HepG2 (cell line): ENCODE results near the gene CSNK2A2. TPM values are rescaled to one million over a fixed set of nuclear protein-coding genes. Genes with fewer than 3 reads are reported as not detected.
A peak's percentile ranks its signal among the peaks of the same experiment; 100 is the strongest.

Experiments used
- AKAP8 ChIP-seq: sonication (generic); formaldehyde crosslinking; IDR thresholded peaks from 2 replicates; pipeline ENCODE4 v1.5.1; 2020; ENCODE audit warnings: mild to moderate bottlenecking, missing genetic modification reagents
- CBX5 ChIP-seq: sonication (generic); formaldehyde crosslinking; IDR thresholded peaks from 2 replicates; pipeline ENCODE4 v1.4.0; 2020; ENCODE audit warnings: missing genetic modification reagents, borderline replicate concordance
- E2F5 ChIP-seq: sonication (generic); formaldehyde crosslinking; conservative IDR thresholded peaks from 2 replicates; pipeline ENCODE4 v1.4.0; 2020; ENCODE audit warnings: missing genetic modification reagents
- ELF4 ChIP-seq: sonication (generic); formaldehyde crosslinking; IDR thresholded peaks from 2 replicates; pipeline ENCODE4 v1.5.0; 2020; ENCODE audit warnings: missing genetic modification reagents, mild to moderate bottlenecking, moderate library complexity, borderline replicate concordance
- HNRNPUL1 ChIP-seq: fragments of 200-400 bp; formaldehyde crosslinking; IDR thresholded peaks from 2 replicates; pipeline ENCODE4 v1.6.1; 2017; ENCODE audit warnings: low read depth, mild to moderate bottlenecking, low read length, moderate library complexity
- KDM3A ChIP-seq: IDR thresholded peaks from 2 replicates; pipeline ENCODE4 v1.6.1; 2018; ENCODE audit warnings: low read depth, missing compliant biosample characterization
- KLF12 ChIP-seq: sonication (generic); formaldehyde crosslinking; IDR thresholded peaks from 2 replicates; pipeline ENCODE4 v1.4.0; 2020; ENCODE audit warnings: missing genetic modification reagents, borderline replicate concordance
- KLF15 ChIP-seq: sonication (generic); formaldehyde crosslinking; IDR thresholded peaks from 2 replicates; pipeline ENCODE4 v1.8.1; 2023; ENCODE audit warnings: borderline replicate concordance, mild to moderate bottlenecking, inconsistent platforms, missing genetic modification reagents, mixed read lengths
- LCORL ChIP-seq, 2 experiments: fragments of 450-650 bp in 1 of 2; sonication (generic) in 1 of 2; formaldehyde crosslinking in 1 of 2; IDR thresholded peaks; 2 replicates each; pipeline versions ENCODE4 v1.5.0 to v1.6.1; 2017 to 2020; ENCODE audit warnings: antibody characterized with exemption in 1 of 2, missing genetic modification reagents in 1 of 2
- MLLT10 ChIP-seq: sonication (generic); formaldehyde crosslinking; IDR thresholded peaks from 2 replicates; pipeline ENCODE4 v1.4.0; 2020; ENCODE audit warnings: missing genetic modification reagents
- NCOA1 ChIP-seq: sonication (generic); formaldehyde crosslinking; IDR thresholded peaks from 2 replicates; pipeline ENCODE4 v1.9.0; 2021; ENCODE audit warnings: missing genetic modification reagents
- PAWR ChIP-seq: sonication (generic); formaldehyde crosslinking; IDR thresholded peaks from 2 replicates; pipeline ENCODE4 v1.4.0; 2020; ENCODE audit warnings: missing genetic modification reagents, mild to moderate bottlenecking, borderline replicate concordance
- PTBP1 ChIP-seq: fragments of 200-400 bp; formaldehyde crosslinking; IDR thresholded peaks from 2 replicates; pipeline ENCODE4 v1.6.1; 2018; ENCODE audit warnings: low read length, low read depth; ENCODE audit not compliant: poor library complexity, severe bottlenecking
- SOX5 ChIP-seq: IDR thresholded peaks from 2 replicates; pipeline ENCODE4 v1.6.1; 2016; ENCODE audit warnings: borderline replicate concordance
- SOX6 ChIP-seq, 2 experiments: fragments of 450-650 bp in 1 of 2; sonication (generic) in 1 of 2; formaldehyde crosslinking in 1 of 2; IDR thresholded peaks; 2 replicates each; pipeline versions ENCODE4 v1.4.0 to v1.6.1; 2017 to 2020; ENCODE audit warnings: antibody characterized with exemption in 1 of 2, mild to moderate bottlenecking in 1 of 2, missing genetic modification reagents in 1 of 2
- SUZ12 ChIP-seq: fragments of 150-350 bp; IDR thresholded peaks from 2 replicates; pipeline ENCODE4 v1.6.1; 2014; ENCODE audit warnings: low read depth, low read length
- YY1 ChIP-seq: IDR thresholded peaks from 2 replicates; pipeline ENCODE4 v1.6.1; 2011; ENCODE audit warnings: low read length, low read depth, moderate library complexity, mild to moderate bottlenecking; ENCODE audit not compliant: insufficient read depth, insufficient replicate concordance
- ZMAT3 ChIP-seq: sonication (generic); formaldehyde crosslinking; conservative IDR thresholded peaks from 2 replicates; pipeline ENCODE4 v1.7.0; 2021; ENCODE audit warnings: missing genetic modification reagents
- ZNF121 ChIP-seq: sonication (generic); formaldehyde crosslinking; IDR thresholded peaks from 2 replicates; pipeline ENCODE4 v1.5.0; 2020; ENCODE audit warnings: mild to moderate bottlenecking, missing genetic modification reagents
- ZNF274 ChIP-seq: sonication (generic); formaldehyde crosslinking; IDR thresholded peaks from 2 replicates; pipeline ENCODE4 v1.5.1; 2020; ENCODE audit warnings: mild to moderate bottlenecking, missing genetic modification reagents
- ZNF317 ChIP-seq: sonication (generic); formaldehyde crosslinking; IDR thresholded peaks from 2 replicates; pipeline ENCODE4 v1.5.0; 2020; ENCODE audit warnings: mild to moderate bottlenecking, missing genetic modification reagents
- ZNF709 ChIP-seq: sonication (generic); formaldehyde crosslinking; IDR thresholded peaks from 2 replicates; pipeline ENCODE4 v1.5.0; 2020; ENCODE audit warnings: mild to moderate bottlenecking, missing genetic modification reagents
- ZNF792 ChIP-seq: IDR thresholded peaks from 2 replicates; pipeline ENCODE4 v1.6.1; 2016
- ZZZ3 ChIP-seq: sonication (generic); formaldehyde crosslinking; IDR thresholded peaks from 2 replicates; pipeline ENCODE4 v1.4.0; 2020; ENCODE audit warnings: missing genetic modification reagents, mild to moderate bottlenecking, borderline replicate concordance
- polyA plus RNA-seq, 8 experiments: library from polyadenylated mRNA; depleted of rRNA in 3 of 8; stranded (reverse) in 7 of 8; unstranded in 1 of 8; fragments of >200 nt; fragmentation: Illumina TruSeq in 4 of 8; extraction: Trizol in 4 of 8; gene quantifications; 2 replicates each; pipeline versions ENCODE4 v1.2.1 to v1.2.3, GENCODE V29; 2011 to 2016; ENCODE audit warnings: low read depth in 4 of 8, missing spikeins in 1 of 8, mixed read lengths in 1 of 8; ENCODE audit not compliant: insufficient read depth in 1 of 8
- total RNA-seq, 5 experiments: library from RNA; depleted of rRNA; stranded (reverse); fragments of >200 nt; fragmentation: Illumina TruSeq; extraction: Trizol; gene quantifications; 2 replicates each; pipeline ENCODE4 v1.2.3, GENCODE V29; 2016; ENCODE audit warnings: low read depth in 1 of 5
- TF ChIP-seq, protein P1 (sequence below): IDR thresholded peaks from 2 replicates; pipeline ENCODE4 v1.6.1; 2016; ENCODE audit warnings: low read depth
- TF ChIP-seq, protein P2 (sequence below): sonication (generic); formaldehyde crosslinking; conservative IDR thresholded peaks from 2 replicates; pipeline ENCODE4 v1.8.0; 2022; ENCODE audit warnings: missing genetic modification reagents

CSNK2A2 gene
- total and polyA plus RNA-seq, 2 of the 13 experiments (the other 11 are each of a cell fraction or from before 2014, with no cell fraction given), result 46.4 to 56.9 TPM

- peak; percentile 88 for TF ChIP-seq YY1
- peak; percentile 73; the same call in 1 of the 2 replicates for TF ChIP-seq AKAP8 (CRISPR knock-in tag)
- TF ChIP-seq SOX5 (CRISPR knock-in tag), result peak; percentile 56
- TF ChIP-seq ZNF317 (CRISPR knock-in tag), result peak; percentile 85
- peak; percentile 92 for TF ChIP-seq KDM3A (CRISPR knock-in tag)
- no peak for TF ChIP-seq SOX6 (IDR thresholded peaks at IDR 0.05)
- peak; percentile 88 for TF ChIP-seq SOX6 (CRISPR knock-in tag; IDR thresholded peaks at IDR 0.05)
- no peak; the same call in 1 of the 2 replicates for TF ChIP-seq HNRNPUL1
- TF ChIP-seq, protein P1, sequence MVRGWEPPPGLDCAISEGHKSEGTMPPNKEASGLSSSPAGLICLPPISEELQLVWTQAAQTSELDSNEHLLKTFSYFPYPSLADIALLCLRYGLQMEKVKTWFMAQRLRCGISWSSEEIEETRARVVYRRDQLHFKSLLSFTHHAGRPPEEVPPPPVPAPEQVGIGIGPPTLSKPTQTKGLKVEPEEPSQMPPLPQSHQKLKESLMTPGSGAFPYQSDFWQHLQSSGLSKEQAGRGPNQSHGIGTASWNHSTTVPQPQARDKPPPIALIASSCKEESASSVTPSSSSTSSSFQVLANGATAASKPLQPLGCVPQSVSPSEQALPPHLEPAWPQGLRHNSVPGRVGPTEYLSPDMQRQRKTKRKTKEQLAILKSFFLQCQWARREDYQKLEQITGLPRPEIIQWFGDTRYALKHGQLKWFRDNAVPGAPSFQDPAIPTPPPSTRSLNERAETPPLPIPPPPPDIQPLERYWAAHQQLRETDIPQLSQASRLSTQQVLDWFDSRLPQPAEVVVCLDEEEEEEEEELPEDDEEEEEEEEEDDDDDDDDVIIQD (CRISPR knock-in tag), result peak; percentile 89
- no peak for TF ChIP-seq LCORL (IDR thresholded peaks at IDR 0.05)
- TF ChIP-seq LCORL (CRISPR knock-in tag; IDR thresholded peaks at IDR 0.05), result peak; percentile 86
- peak; percentile 95 for TF ChIP-seq ZMAT3 (CRISPR knock-in tag)
- TF ChIP-seq ELF4 (CRISPR knock-in tag), result peak; percentile 92
- TF ChIP-seq CBX5 (CRISPR knock-in tag), result peak; percentile 87; the same call in 1 of the 2 replicates
- peak; percentile 91 for TF ChIP-seq ZNF274 (CRISPR knock-in tag)
- peak; percentile 50; the same call in 1 of the 2 replicates for TF ChIP-seq ZNF709
- no peak for TF ChIP-seq SUZ12
- TF ChIP-seq ZNF792 (CRISPR knock-in tag), result peak; percentile 79; the same call in 1 of the 2 replicates
- peak; percentile 95; the same call in 1 of the 2 replicates for TF ChIP-seq ZZZ3 (CRISPR knock-in tag)
- TF ChIP-seq PAWR (CRISPR knock-in tag), result no peak
- peak; percentile 95 for TF ChIP-seq PTBP1
- peak; percentile 11; the same call in 1 of the 2 replicates for TF ChIP-seq ZNF121 (CRISPR knock-in tag)
- peak; percentile 91 for TF ChIP-seq E2F5 (CRISPR knock-in tag)
- peak; percentile 93; the same call in 1 of the 2 replicates for TF ChIP-seq KLF12 (CRISPR knock-in tag)
- TF ChIP-seq KLF15 (CRISPR knock-in tag), result peak; percentile 91; the same call in 1 of the 2 replicates
- TF ChIP-seq MLLT10 (CRISPR knock-in tag), result no peak
- TF ChIP-seq, protein P2, sequence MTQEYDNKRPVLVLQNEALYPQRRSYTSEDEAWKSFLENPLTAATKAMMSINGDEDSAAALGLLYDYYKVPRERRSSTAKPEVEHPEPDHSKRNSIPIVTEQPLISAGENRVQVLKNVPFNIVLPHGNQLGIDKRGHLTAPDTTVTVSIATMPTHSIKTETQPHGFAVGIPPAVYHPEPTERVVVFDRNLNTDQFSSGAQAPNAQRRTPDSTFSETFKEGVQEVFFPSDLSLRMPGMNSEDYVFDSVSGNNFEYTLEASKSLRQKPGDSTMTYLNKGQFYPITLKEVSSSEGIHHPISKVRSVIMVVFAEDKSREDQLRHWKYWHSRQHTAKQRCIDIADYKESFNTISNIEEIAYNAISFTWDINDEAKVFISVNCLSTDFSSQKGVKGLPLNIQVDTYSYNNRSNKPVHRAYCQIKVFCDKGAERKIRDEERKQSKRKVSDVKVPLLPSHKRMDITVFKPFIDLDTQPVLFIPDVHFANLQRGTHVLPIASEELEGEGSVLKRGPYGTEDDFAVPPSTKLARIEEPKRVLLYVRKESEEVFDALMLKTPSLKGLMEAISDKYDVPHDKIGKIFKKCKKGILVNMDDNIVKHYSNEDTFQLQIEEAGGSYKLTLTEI (CRISPR knock-in tag), result no peak
- TF ChIP-seq NCOA1 (CRISPR knock-in tag), result no peak
Measured at GRCh38 chr16:58129097-58129936, 68.6 kb downstream of the CSNK2A2 start, which contains the start of gene CFAP20 (continued).
